Measurements from ENCODE around the gene ERICH6B. TPM values are rescaled to one million over a fixed set of nuclear protein-coding genes. Genes with fewer than 3 reads are reported as not detected.
"Not testable (repeated sequence)": the region's sequence is repeated elsewhere in the genome, so short reads cannot be mapped to it uniquely, and the experiment has no call there.

ERICH6B gene
- total RNA-seq (2014; rRNA removed; shearing (Covaris generic)) (not detected in 2 replicates), polyA plus RNA-seq (2016; fragmentation: Nextera tagmentation; extraction: Ambion mirVana) (not detected in 2 replicates)
- long read RNA-seq, result 0 reads

- Histone ChIP-seq H3F3A (replicated peaks; ENCODE audit: low read depth) (no peaks in the 10 kb centered on the region), H3K9me2 (ENCODE audit: insufficient read depth) (0 out of 2 replicates have a peak, but pooled peaks cover 3% of the 10 kb centered on the region), H3K79me2 (replicated peaks; ENCODE audit: insufficient read depth) (no peaks in the 10 kb centered on the region), H2AFZ (peak within 1 kb of the TSS; percentile 100), H3K27ac (ENCODE audit: low read depth) (no peak within 1 kb of the TSS), H4K20me1 (replicated peaks; ENCODE audit: insufficient read depth) (no peaks in the 10 kb centered on the region), H3K4me3 (peak within 1 kb of the TSS; percentile 63), H3K36me3 (ENCODE audit: insufficient read depth) (no peaks in the 10 kb centered on the region), H3K4me2 (peak within 1 kb of the TSS; percentile 82), H3K27me3 (ENCODE audit: insufficient read depth) (peaks cover 13% of the 10 kb centered on the region), H3K4me1 (ENCODE audit: insufficient read depth) (peaks cover 7% of the 10 kb centered on the region; the same call in 1 of the 2 replicates)
- Mint-ChIP-seq H3K9me3 (no peaks in the 10 kb centered on the region; the same call in 2 of the 3 replicates), H3K4me3 (peak within 1 kb of the TSS; percentile 64), H3K27me3 (ENCODE audit: insufficient read depth, low read depth, poor library complexity) (peaks cover 22% of the 10 kb centered on the region), H3K36me3 (ENCODE audit: low read depth) (no peaks in the 10 kb centered on the region), H3K4me1 (peaks cover 18% of the 10 kb centered on the region), H3K27ac (no peak within 1 kb of the TSS)
- TF ChIP-seq NANOG (IDR thresholded peaks at IDR 0.05; ENCODE audit: borderline replicate concordance), result no peak
- TF ChIP-seq, protein P1, sequence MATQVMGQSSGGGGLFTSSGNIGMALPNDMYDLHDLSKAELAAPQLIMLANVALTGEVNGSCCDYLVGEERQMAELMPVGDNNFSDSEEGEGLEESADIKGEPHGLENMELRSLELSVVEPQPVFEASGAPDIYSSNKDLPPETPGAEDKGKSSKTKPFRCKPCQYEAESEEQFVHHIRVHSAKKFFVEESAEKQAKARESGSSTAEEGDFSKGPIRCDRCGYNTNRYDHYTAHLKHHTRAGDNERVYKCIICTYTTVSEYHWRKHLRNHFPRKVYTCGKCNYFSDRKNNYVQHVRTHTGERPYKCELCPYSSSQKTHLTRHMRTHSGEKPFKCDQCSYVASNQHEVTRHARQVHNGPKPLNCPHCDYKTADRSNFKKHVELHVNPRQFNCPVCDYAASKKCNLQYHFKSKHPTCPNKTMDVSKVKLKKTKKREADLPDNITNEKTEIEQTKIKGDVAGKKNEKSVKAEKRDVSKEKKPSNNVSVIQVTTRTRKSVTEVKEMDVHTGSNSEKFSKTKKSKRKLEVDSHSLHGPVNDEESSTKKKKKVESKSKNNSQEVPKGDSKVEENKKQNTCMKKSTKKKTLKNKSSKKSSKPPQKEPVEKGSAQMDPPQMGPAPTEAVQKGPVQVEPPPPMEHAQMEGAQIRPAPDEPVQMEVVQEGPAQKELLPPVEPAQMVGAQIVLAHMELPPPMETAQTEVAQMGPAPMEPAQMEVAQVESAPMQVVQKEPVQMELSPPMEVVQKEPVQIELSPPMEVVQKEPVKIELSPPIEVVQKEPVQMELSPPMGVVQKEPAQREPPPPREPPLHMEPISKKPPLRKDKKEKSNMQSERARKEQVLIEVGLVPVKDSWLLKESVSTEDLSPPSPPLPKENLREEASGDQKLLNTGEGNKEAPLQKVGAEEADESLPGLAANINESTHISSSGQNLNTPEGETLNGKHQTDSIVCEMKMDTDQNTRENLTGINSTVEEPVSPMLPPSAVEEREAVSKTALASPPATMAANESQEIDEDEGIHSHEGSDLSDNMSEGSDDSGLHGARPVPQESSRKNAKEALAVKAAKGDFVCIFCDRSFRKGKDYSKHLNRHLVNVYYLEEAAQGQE (IDR thresholded peaks at IDR 0.05; ENCODE audit: unreplicated experiment), result no peak
- ATAC-seq (peak; percentile 99), DNase-seq (ENCODE audit: low spot score) (peak; percentile 91)
Observed at GRCh38 chr13:45615501-45616101, at the start of gene ERICH6B. Gene ERICH6B (minus strand): TSS chr13:45615739. CDS start chr13:45597005, 18,734 bp downstream.

DNA sequence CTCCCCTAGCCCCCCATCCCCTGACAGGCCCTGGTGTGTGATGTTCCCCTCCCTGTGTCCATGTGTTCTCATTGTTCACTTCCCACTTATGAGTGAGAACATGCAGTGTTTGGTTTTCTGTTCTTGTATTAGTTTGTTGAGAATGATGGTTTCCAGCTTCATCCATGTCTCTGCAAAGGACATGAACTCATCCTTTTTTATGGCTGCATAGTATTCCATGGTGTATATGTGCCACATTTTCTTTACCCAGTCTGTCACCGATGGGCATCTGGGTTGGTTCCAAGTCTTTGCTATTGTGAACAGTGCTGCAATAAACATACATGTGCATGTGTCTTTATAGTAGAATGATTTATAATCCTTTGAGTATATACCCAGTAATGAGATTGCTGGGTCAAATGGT is 47.4 kb upstream of the ERICH6B start:
- H3K4me1 Mint-ChIP-seq; ATAC-seq; H3K9me2 ChIP-seq (ENCODE audit: insufficient read depth); H3K36me3 ChIP-seq (ENCODE audit: insufficient read depth); H3F3A ChIP-seq (replicated peaks; ENCODE audit: low read depth); H3K4me3 Mint-ChIP-seq; H3K4me1 ChIP-seq (ENCODE audit: insufficient read depth); H3K27me3 ChIP-seq (ENCODE audit: insufficient read depth); H3K4me2 ChIP-seq; H2AFZ ChIP-seq; H3K79me2 ChIP-seq (replicated peaks; ENCODE audit: insufficient read depth); H3K27me3 Mint-ChIP-seq (ENCODE audit: insufficient read depth, low read depth, poor library complexity); H3K27ac Mint-ChIP-seq; H3K4me3 ChIP-seq; H3K9me3 Mint-ChIP-seq; DNase-seq (ENCODE audit: low spot score); H4K20me1 ChIP-seq (replicated peaks; ENCODE audit: insufficient read depth); H3K36me3 Mint-ChIP-seq (ENCODE audit: low read depth); H3K27ac ChIP-seq (ENCODE audit: low read depth): not testable (repeated sequence)

DNA sequence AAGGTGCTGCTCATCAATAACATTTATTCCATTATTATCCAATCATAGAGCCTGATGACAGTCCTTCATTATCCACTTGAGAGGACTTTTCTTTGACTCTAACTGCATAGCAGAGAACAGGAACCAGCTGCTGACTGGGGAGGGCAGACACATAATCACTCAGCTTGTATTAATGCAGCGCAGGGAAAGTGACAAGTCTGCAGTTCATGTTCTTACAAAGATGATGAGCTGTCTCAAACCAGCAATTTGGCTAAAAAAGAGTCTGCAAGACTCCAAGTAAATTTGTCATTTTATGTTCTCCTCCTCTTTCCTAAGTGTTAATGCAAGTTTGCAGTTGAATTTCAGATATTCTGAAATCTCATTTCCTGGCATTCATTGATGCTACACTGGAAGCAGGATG is 46.6 kb upstream of the ERICH6B start:
- H3K4me1 ChIP-seq (ENCODE audit: insufficient read depth), result no peaks in the 10 kb centered on the region
- no peak for TF ChIP-seq CTCF (conservative IDR thresholded peaks at IDR 0.05; ENCODE audit: low read depth in 2 of 2)
- no peak for TF ChIP-seq JUNB (IDR thresholded peaks at IDR 0.05; ENCODE audit: unreplicated experiment)
- no peak for TF ChIP-seq CREB1 (CRISPR knock-in tag; IDR thresholded peaks at IDR 0.05; ENCODE audit: low read depth)
- TF ChIP-seq NANOG (IDR thresholded peaks at IDR 0.05; ENCODE audit: borderline replicate concordance), result no peak
- no peak for TF ChIP-seq POLR2AphosphoS5 (IDR thresholded peaks at IDR 0.05; ENCODE audit: low read depth)
- TF ChIP-seq ZNF114 (CRISPR knock-in tag; IDR thresholded peaks at IDR 0.05), result no peak
- TF ChIP-seq ZNF331 (CRISPR knock-in tag; IDR thresholded peaks at IDR 0.05; ENCODE audit: low read depth), result no peak

More for the DNA sequence above, 46.6 kb upstream of the ERICH6B start:
- Histone ChIP-seq H4K20me1 (replicated peaks; ENCODE audit: insufficient read depth) (no peaks in the 10 kb centered on the region), H3K27ac (ENCODE audit: low read depth) (no peak overlapping the region), H3K36me3 (ENCODE audit: insufficient read depth) (no peaks in the 10 kb centered on the region), H3K4me3 (no peak overlapping the region), H3K4me2 (no peak overlapping the region), H3K9me2 (ENCODE audit: insufficient read depth) (no peaks in the 10 kb centered on the region), H2AFZ (no peak overlapping the region), H3F3A (replicated peaks; ENCODE audit: low read depth) (no peaks in the 10 kb centered on the region), H3K27me3 (ENCODE audit: insufficient read depth) (no peaks in the 10 kb centered on the region), H3K79me2 (replicated peaks; ENCODE audit: insufficient read depth) (no peaks in the 10 kb centered on the region)
- no peaks in the 10 kb centered on the region for H3K36me3 Mint-ChIP-seq (ENCODE audit: low read depth)
- no peaks in the 10 kb centered on the region for H3K4me1 Mint-ChIP-seq
- H3K27me3 Mint-ChIP-seq (ENCODE audit: insufficient read depth, low read depth, poor library complexity), result no peaks in the 10 kb centered on the region
- peaks cover 8% of the 10 kb centered on the region for H3K9me3 Mint-ChIP-seq
- ATAC-seq (no peak), DNase-seq (ENCODE audit: low spot score) (no peak)
- no peak overlapping the region for H3K27ac Mint-ChIP-seq
- no peak overlapping the region for H3K4me3 Mint-ChIP-seq
